IMR-90 (cell line): ENCODE results near the gene NWD2. TPM values are rescaled to one million over a fixed set of nuclear protein-coding genes. Genes with fewer than 3 reads are reported as not detected.

Source experiments
- ATAC-seq: fragments of 200-7000 bp; cut with Tn5 transposase; 2 replicates; pipeline ENCODE4 v1.9.1; 2020; ENCODE audit warnings: low read depth, mild to moderate bottlenecking, moderate library complexity
- BruUV-seq: library from RNA; stranded (reverse); fragments of 400-500 nt; replicated peaks from 2 replicates; lab custom pipeline; 2021; lab: Mats Ljungman, UMichigan
- CTCF ChIA-PET: fragments of 300-600 bp; formaldehyde crosslinking; extraction: SDS; loops from one replicate; lab custom pipeline; 2021; ENCODE audit warnings: antibody characterized with exemption; lab: Yijun Ruan, JAX
- POLR2A ChIA-PET: fragments of 300-600 bp; sonication (Branson Sonifier 250); formaldehyde crosslinking; loops from one replicate; lab custom pipeline; 2022; ENCODE audit warnings: antibody characterized with exemption; ENCODE audit not compliant: unreplicated experiment; lab: Charles Lee
- DNase-seq: peaks from one replicate; pipeline ENCODE4 v3.0.0; 2013
- H2AFZ ChIP-seq: replicated peaks from 2 replicates; pipeline ENCODE3; 2013; ENCODE audit warnings: low read length, mild to moderate bottlenecking; ENCODE audit not compliant: poor library complexity
- H2AK5ac ChIP-seq: 2 replicates; pipeline ENCODE4 v1.6.1; 2013; ENCODE audit warnings: low read depth, low read length, inconsistent platforms
- H2AK9ac ChIP-seq: replicated peaks from 2 replicates; pipeline ENCODE3; 2013; ENCODE audit warnings: mild to moderate bottlenecking, low read depth, low read length, moderate library complexity; ENCODE audit not compliant: poor library complexity
- H2BK120ac ChIP-seq: 2 replicates; pipeline ENCODE4 v1.6.1; 2013; ENCODE audit warnings: low read depth, low read length, inconsistent platforms
- H2BK15ac ChIP-seq: 3 replicates; pipeline ENCODE4 v1.6.1; 2013; ENCODE audit warnings: low read depth, low read length, inconsistent platforms
- H2BK20ac ChIP-seq: 2 replicates; pipeline ENCODE4 v1.6.1; 2013; ENCODE audit warnings: low read depth, mild to moderate bottlenecking, inconsistent platforms, low read length, moderate library complexity
- H2BK5ac ChIP-seq: 2 replicates; pipeline ENCODE4 v1.6.1; 2013; ENCODE audit warnings: mild to moderate bottlenecking, low read depth, low read length, inconsistent platforms; ENCODE audit not compliant: poor library complexity, severe bottlenecking
- H3K14ac ChIP-seq: replicated peaks from 2 replicates; pipeline ENCODE4 v1.6.1; 2013; ENCODE audit warnings: low read depth, low read length, inconsistent platforms
- H3K18ac ChIP-seq: 2 replicates; pipeline ENCODE4 v1.6.1; 2013; ENCODE audit warnings: low read depth, low read length, control low read depth
- H3K23ac ChIP-seq: 2 replicates; pipeline ENCODE4 v1.6.1; 2013; ENCODE audit warnings: low read depth, low read length, inconsistent platforms
- H3K27ac ChIP-seq: 2 replicates; pipeline ENCODE4 v1.5.1; 2013; ENCODE audit warnings: mild to moderate bottlenecking, control low read depth, low read length; ENCODE audit not compliant: insufficient read depth
- H3K27me3 ChIP-seq: 2 replicates; pipeline ENCODE4 v1.6.1; 2013; ENCODE audit warnings: low read length; ENCODE audit not compliant: control insufficient read depth, insufficient read depth
- H3K36me3 ChIP-seq: 2 replicates; pipeline ENCODE4 v1.6.1; 2013; ENCODE audit warnings: low read length, mixed read lengths; ENCODE audit not compliant: control insufficient read depth, insufficient read depth
- H3K4ac ChIP-seq: 2 replicates; pipeline ENCODE4 v1.6.1; 2013; ENCODE audit warnings: low read depth, low read length, inconsistent platforms
- H3K4me1 ChIP-seq: 2 replicates; pipeline ENCODE4 v1.6.1; 2013; ENCODE audit warnings: low read length, mixed read lengths; ENCODE audit not compliant: control insufficient read depth, insufficient read depth
- H3K4me2 ChIP-seq: 2 replicates; pipeline ENCODE4 v1.6.1; 2013; ENCODE audit warnings: low read depth, mild to moderate bottlenecking, control low read depth, low read length, moderate library complexity
- H3K4me3 ChIP-seq: 2 replicates; pipeline ENCODE4 v1.5.1; 2013; ENCODE audit warnings: low read depth, mild to moderate bottlenecking, control low read depth, low read length, moderate library complexity; ENCODE audit not compliant: insufficient read depth
- H3K56ac ChIP-seq: 2 replicates; pipeline ENCODE4 v1.6.1; 2013; ENCODE audit warnings: low read length, inconsistent platforms; ENCODE audit not compliant: insufficient read depth; ENCODE audit errors: extremely low read depth
- H3K79me1 ChIP-seq, 2 experiments: 2 replicates each; pipeline ENCODE4 v1.6.1; 2013; ENCODE audit warnings: low read length in 2 of 2, inconsistent platforms in 1 of 2, low read depth in 1 of 2
- H3K9ac ChIP-seq: 2 replicates; pipeline ENCODE4 v1.6.1; 2013; ENCODE audit warnings: low read depth, low read length, control low read depth
- H3K9me1 ChIP-seq: 2 replicates; pipeline ENCODE4 v1.6.1; 2013; ENCODE audit warnings: low read length, inconsistent platforms; ENCODE audit not compliant: insufficient read depth
- H3K9me3 ChIP-seq: 2 replicates; pipeline ENCODE4 v1.6.1; 2013; ENCODE audit warnings: low read length; ENCODE audit not compliant: control insufficient read depth, insufficient read depth
- H4K20me1 ChIP-seq: 2 replicates; pipeline ENCODE4 v1.6.1; 2013; ENCODE audit warnings: low read length, inconsistent platforms; ENCODE audit not compliant: insufficient read depth
- H4K5ac ChIP-seq: 2 replicates; pipeline ENCODE4 v1.6.1; 2013; ENCODE audit warnings: mild to moderate bottlenecking, low read depth, low read length, control low read depth
- H4K8ac ChIP-seq, 2 experiments: 2 replicates each; pipeline ENCODE4 v1.6.1; 2013; ENCODE audit warnings: low read depth in 2 of 2, low read length in 2 of 2, control low read depth in 1 of 2, inconsistent platforms in 1 of 2
- H4K91ac ChIP-seq: 2 replicates; pipeline ENCODE4 v1.6.1; 2013; ENCODE audit warnings: low read depth, low read length, inconsistent platforms; ENCODE audit not compliant: insufficient read depth
- BHLHE40 ChIP-seq: fragments of 150-350 bp; IDR thresholded peaks from 2 replicates; pipeline ENCODE4 v1.6.1; 2016; ENCODE audit warnings: mild to moderate bottlenecking, low read depth, low read length
- RCOR1 ChIP-seq: IDR thresholded peaks from 2 replicates; pipeline ENCODE4 v1.6.1; 2012; ENCODE audit warnings: mild to moderate bottlenecking, low read length, improper control_type of control experiment; ENCODE audit not compliant: insufficient replicate concordance
- WGBS, 2 experiments: methylation state at CpG; one replicate each; pipeline versions ENCODE4 v1.1.5 to v1.1.7; 2013; ENCODE audit warnings: missing lambda C conversion rate in 2 of 2; ENCODE audit not compliant: insufficient read length in 1 of 2; ENCODE audit errors: extremely low coverage in 2 of 2; 5-methylcytosine and 5-hydroxymethylcytosine counted together
- dilution Hi-C: fragments of 300-500 bp; cut with HindIII; formaldehyde crosslinking; loops from one replicate; pipeline ENCODE4 v1.14.3; 2018; ENCODE audit warnings: low sequenced_read_pairs; ENCODE audit not compliant: unreplicated experiment
- in situ Hi-C: fragments of 300-500 bp; cut with MboI; formaldehyde crosslinking; loops from 3 replicates; pipeline ENCODE4 v1.14.3; 2019; ENCODE audit warnings: low sequenced_read_pairs, inconsistent platforms, mixed read lengths
- intact Hi-C: fragments of 100-400 bp; cut with micrococcal nuclease; formaldehyde crosslinking; loops from 2 replicates; pipeline ENCODE4 v1.10.0; 2022
- polyA plus RNA-seq, 3 experiments: library from polyadenylated mRNA; depleted of rRNA; stranded (reverse); fragments of >200 nt; gene quantifications; 2 replicates each; pipeline ENCODE4 v1.2.3, GENCODE V29; 2012; ENCODE audit warnings: low replicate concordance in 1 of 3
- total RNA-seq: library from RNA; depleted of rRNA; stranded (reverse); fragments of >200 nt; gene quantifications from 2 replicates; pipeline ENCODE4 v1.2.3, GENCODE V29; 2012

Gene NWD2
- total and polyA plus RNA-seq, 2 of the 4 experiments (the other 2 are of a cell fraction): not detected

GRCh38 chr4:37463033-37463856 lies 218.7 kb downstream of the NWD2 start (continued):
- TF ChIP-seq RCOR1: no peak

- 60% methylated on average over 3 of the region's 7 CpGs; no CpG with 5 or more reads in 1 of the 2 experiments for WGBS, 2 experiments
- H3K4me3 ChIP-seq: no peak overlapping the region
- H2BK120ac ChIP-seq: no peak overlapping the region
- no peaks in the 10 kb centered on the region for H4K20me1 ChIP-seq
- H2BK15ac ChIP-seq: no peak overlapping the region
- H3K14ac ChIP-seq: no peak overlapping the region
- ATAC-seq (no peak), DNase-seq (no peak)
- in situ Hi-C loops: no loop called here
- intact Hi-C loops: no loop called here
- no peak overlapping the region for H4K5ac ChIP-seq
- H4K91ac ChIP-seq: no peak overlapping the region
- H2BK5ac ChIP-seq: no peak overlapping the region
- H2BK20ac ChIP-seq: no peak overlapping the region
- TF ChIP-seq BHLHE40: no peak
- dilution Hi-C loops: no loop called here
- H3K9ac ChIP-seq: no peak overlapping the region
- H3K36me3 ChIP-seq: no peaks in the 10 kb centered on the region
- no peak overlapping the region for H3K4ac ChIP-seq
- no peaks in the 10 kb centered on the region for H3K27me3 ChIP-seq
- H3K9me1 ChIP-seq: no peaks in the 10 kb centered on the region
- no peak overlapping the region for H3K56ac ChIP-seq
- no TSS peak for BruUV-seq
- ChIA-PET CTCF (no interaction called here), POLR2A (no interaction called here)
- H3K4me1 ChIP-seq: no peaks in the 10 kb centered on the region
- no peak overlapping the region for H3K23ac ChIP-seq
- H3K79me1 ChIP-seq: no peaks in the 10 kb centered on the region
- H2AFZ ChIP-seq: no peak overlapping the region
- H3K4me2 ChIP-seq: no peak overlapping the region
- no peak overlapping the region for H3K27ac ChIP-seq
- H2AK9ac ChIP-seq: no peak overlapping the region
- no peaks in the 10 kb centered on the region for H3K9me3 ChIP-seq
- no peak overlapping the region for H3K18ac ChIP-seq
- H2AK5ac ChIP-seq: no peak overlapping the region
- H4K8ac ChIP-seq: no peak overlapping the region
These were observed 220.0 kb downstream of the NWD2 start for GRCh38 chr4:37464373-37465128.
